LNCAP (cell line): Measurements from ENCODE around the gene VPS37B.

Source experiments
- CTCF ChIP-seq: fragments of 450-650 bp; IDR thresholded peaks from 2 replicates; pipeline ENCODE4 v1.5.1; 2017; ENCODE audit warnings: mild to moderate bottlenecking

VPS37B gene

GRCh38 chr12:122934722-122935121, 38.8 kb upstream of the VPS37B start:
- no peak for TF ChIP-seq CTCF

- no peak for TF ChIP-seq CTCF
These were observed 36.3 kb upstream of the VPS37B start for GRCh38 chr12:122932207-122932606.

- no peak for TF ChIP-seq CTCF
These were observed 33.9 kb upstream of the VPS37B start for GRCh38 chr12:122929812-122930211.

- no peak for TF ChIP-seq CTCF
These were observed 33.2 kb upstream of the VPS37B start for GRCh38 chr12:122929148-122929538.

GRCh38 chr12:122928404-122929147, 32.7 kb upstream of the VPS37B start:
- TF ChIP-seq CTCF, result no peak

GRCh38 chr12:122927756-122928403, 32.0 kb upstream of the VPS37B start:
- TF ChIP-seq CTCF, result no peak

GRCh38 chr12:122921917-122922316, 26.0 kb upstream of the VPS37B start:
- TF ChIP-seq CTCF, result no peak
